Activated T-cell treated with anti-CD3 and anti-CD28 coated beads for 4 hours (primary cell): ENCODE measurements around the gene RALY.
A peak's percentile ranks its signal among the peaks of the same experiment; 100 is the strongest.

ENCODE experiments used
- DNase-seq: peaks from one replicate; pipeline ENCODE4 v3.0.0-alpha.2; 2020

RALY gene

GRCh38 chr20:33993576-33994221 lies at the start of gene RALY:
RALY (plus strand) TSS chr20:33993911; CDS start chr20:34072075, 78,164 bp downstream.
- peak; percentile 91 for DNase-seq

GRCh38 chr20:33944914-33945313 lies 48.8 kb upstream of the RALY start:
- no peak for DNase-seq

- no peak for DNase-seq
Measured at GRCh38 chr20:33945391-33946081, 48.2 kb upstream of the RALY start.

GRCh38 chr20:33947709-33948295 lies 45.9 kb upstream of the RALY start:
- peak; percentile 17 for DNase-seq

GRCh38 chr20:33948480-33948879 lies 45.2 kb upstream of the RALY start:
- DNase-seq, result no peak

- DNase-seq, result no peak
Measured at GRCh38 chr20:33951171-33951570, 42.5 kb upstream of the RALY start.

- DNase-seq, result no peak
Measured at GRCh38 chr20:33954504-33954903, 39.2 kb upstream of the RALY start.

GRCh38 chr20:33963751-33964150 lies 30.0 kb upstream of the RALY start:
- DNase-seq, result no peak

GRCh38 chr20:33964441-33964840 lies 29.3 kb upstream of the RALY start:
- no peak for DNase-seq

- DNase-seq, result no peak
Measured at GRCh38 chr20:33967126-33967525, 26.6 kb upstream of the RALY start.

GRCh38 chr20:33969563-33969962 lies 24.1 kb upstream of the RALY start:
- no peak for DNase-seq

- DNase-seq, result no peak
Measured at GRCh38 chr20:33970229-33970628, 23.5 kb upstream of the RALY start.

- DNase-seq, result no peak
Measured at GRCh38 chr20:33971147-33971975, 22.4 kb upstream of the RALY start.

GRCh38 chr20:33976959-33977358 lies 16.8 kb upstream of the RALY start:
- no peak for DNase-seq

GRCh38 chr20:33977535-33977934 lies 16.2 kb upstream of the RALY start:
- DNase-seq, result no peak

- DNase-seq, result no peak
Measured at GRCh38 chr20:33979094-33979493, 14.6 kb upstream of the RALY start.

GRCh38 chr20:33981347-33981746 lies 12.4 kb upstream of the RALY start:
- DNase-seq, result no peak

GRCh38 chr20:33981964-33982363 lies 11.7 kb upstream of the RALY start:
- DNase-seq, result no peak

GRCh38 chr20:33983371-33983770 lies 10.3 kb upstream of the RALY start:
- DNase-seq, result no peak

GRCh38 chr20:33984182-33984719 lies 9.5 kb upstream of the RALY start:
- DNase-seq, result no peak

GRCh38 chr20:33985280-33985679 lies 8.4 kb upstream of the RALY start:
- no peak for DNase-seq

- no peak for DNase-seq
Measured at GRCh38 chr20:33985830-33986229, 7.9 kb upstream of the RALY start.

- DNase-seq, result no peak
Measured at GRCh38 chr20:33986560-33987216, 7.0 kb upstream of the RALY start.
